Tibial artery (tissue), 4 donors: ENCODE data around the gene MICA.

Experiments
- DNase-seq, 2 donors: peaks; one replicate each; pipeline ENCODE4 v3.0.0-alpha.2; 2019
- H3K27ac ChIP-seq, 2 donors: fragments of 200-600 bp; sonication (generic) in 1 of 2; 1 replicate in 1 of 2; 2 replicates in 1 of 2; pipeline ENCODE4 v1.5.1; 2018 to 2019; ENCODE audit warnings: mild to moderate bottlenecking in 1 of 2
- H3K27me3 ChIP-seq, 2 donors: fragments of 200-600 bp; sonication (generic) in 1 of 2; one replicate each; pipeline versions ENCODE4 v1.5.1 to v1.6.0; 2016 to 2019
- H3K36me3 ChIP-seq, 3 donors: fragments of 200-600 bp; sonication (generic) in 2 of 3; one replicate each; pipeline ENCODE4 v1.5.1; 2016 to 2019; ENCODE audit warnings: mild to moderate bottlenecking in 2 of 3
- H3K4me1 ChIP-seq, 4 donors: fragments of 200-600 bp; sonication (generic) in 2 of 4; 1 replicate in 3 of 4; 2 replicates in 1 of 4; pipeline ENCODE4 v1.5.1; 2016 to 2019
- H3K4me3 ChIP-seq, 2 donors: fragments of 200-600 bp; sonication (generic) in 1 of 2; 1 replicate in 1 of 2; 2 replicates in 1 of 2; pipeline ENCODE4 v1.5.1; 2018 to 2019; ENCODE audit warnings: mild to moderate bottlenecking in 2 of 2
- H3K9me3 ChIP-seq, 3 donors: fragments of 200-600 bp; sonication (generic) in 1 of 3; one replicate each; pipeline ENCODE4 v1.5.1; 2016 to 2019
- intact Hi-C: fragments of 100-400 bp; cut with DNase I; formaldehyde crosslinking; loops from one replicate; pipeline ENCODE4 v1.15.0; 2023; ENCODE audit warnings: low total_unique reads
- TF ChIP-seq, protein P1 (sequence below), 2 experiments: fragments of 200-600 bp in 1 of 2; fragments of 450-650 bp in 1 of 2; IDR thresholded peaks; one replicate each; pipeline ENCODE4 v1.5.1; 2017 to 2019; ENCODE audit warnings: antibody characterized with exemption in 2 of 2, mild to moderate bottlenecking in 1 of 2, moderate library complexity in 1 of 2

Gene MICA

GRCh38 chr6:31375699-31376098, 27.7 kb upstream of the MICA start:
- H3K4me1 ChIP-seq: no peaks in the 10 kb centered on the region
- intact Hi-C loops: no loop called here
- H3K4me3 ChIP-seq: no peak overlapping the region
- no peaks in the 10 kb centered on the region for H3K36me3 ChIP-seq
- H3K27me3 ChIP-seq: peaks cover 0 to 39% of the 10 kb centered on the region in 2 donors
- H3K27ac ChIP-seq: no peak overlapping the region
- TF ChIP-seq, protein P1, sequence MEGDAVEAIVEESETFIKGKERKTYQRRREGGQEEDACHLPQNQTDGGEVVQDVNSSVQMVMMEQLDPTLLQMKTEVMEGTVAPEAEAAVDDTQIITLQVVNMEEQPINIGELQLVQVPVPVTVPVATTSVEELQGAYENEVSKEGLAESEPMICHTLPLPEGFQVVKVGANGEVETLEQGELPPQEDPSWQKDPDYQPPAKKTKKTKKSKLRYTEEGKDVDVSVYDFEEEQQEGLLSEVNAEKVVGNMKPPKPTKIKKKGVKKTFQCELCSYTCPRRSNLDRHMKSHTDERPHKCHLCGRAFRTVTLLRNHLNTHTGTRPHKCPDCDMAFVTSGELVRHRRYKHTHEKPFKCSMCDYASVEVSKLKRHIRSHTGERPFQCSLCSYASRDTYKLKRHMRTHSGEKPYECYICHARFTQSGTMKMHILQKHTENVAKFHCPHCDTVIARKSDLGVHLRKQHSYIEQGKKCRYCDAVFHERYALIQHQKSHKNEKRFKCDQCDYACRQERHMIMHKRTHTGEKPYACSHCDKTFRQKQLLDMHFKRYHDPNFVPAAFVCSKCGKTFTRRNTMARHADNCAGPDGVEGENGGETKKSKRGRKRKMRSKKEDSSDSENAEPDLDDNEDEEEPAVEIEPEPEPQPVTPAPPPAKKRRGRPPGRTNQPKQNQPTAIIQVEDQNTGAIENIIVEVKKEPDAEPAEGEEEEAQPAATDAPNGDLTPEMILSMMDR (IDR thresholded peaks at IDR 0.05): no peak
- peaks cover 0 to 7% (median 0%) of the 10 kb centered on the region in 3 donors for H3K9me3 ChIP-seq
- DNase-seq: no peak

GRCh38 chr6:31377029-31377428, 26.4 kb upstream of the MICA start:
- Histone ChIP-seq H3K36me3 (no peaks in the 10 kb centered on the region), H3K4me1 (no peaks in the 10 kb centered on the region), H3K9me3 (peaks cover 0 to 4% (median 0%) of the 10 kb centered on the region in 3 donors), H3K27ac (no peak overlapping the region), H3K4me3 (no peak overlapping the region), H3K27me3 (peaks cover 0 to 37% of the 10 kb centered on the region in 2 donors)
- intact Hi-C loops: no loop called here
- TF ChIP-seq, protein P1 (IDR thresholded peaks at IDR 0.05): no peak
- no peak for DNase-seq

GRCh38 chr6:31378062-31378720, 25.2 kb upstream of the MICA start:
- Histone ChIP-seq H3K9me3 (no peaks in the 10 kb centered on the region), H3K4me1 (no peaks in the 10 kb centered on the region), H3K27me3 (peaks cover 0 to 34% of the 10 kb centered on the region in 2 donors), H3K36me3 (no peaks in the 10 kb centered on the region), H3K27ac (no peak overlapping the region), H3K4me3 (no peak overlapping the region)
- no peak for DNase-seq
- TF ChIP-seq, protein P1 (IDR thresholded peaks at IDR 0.05): no peak
- intact Hi-C loops: no loop called here

DNA sequence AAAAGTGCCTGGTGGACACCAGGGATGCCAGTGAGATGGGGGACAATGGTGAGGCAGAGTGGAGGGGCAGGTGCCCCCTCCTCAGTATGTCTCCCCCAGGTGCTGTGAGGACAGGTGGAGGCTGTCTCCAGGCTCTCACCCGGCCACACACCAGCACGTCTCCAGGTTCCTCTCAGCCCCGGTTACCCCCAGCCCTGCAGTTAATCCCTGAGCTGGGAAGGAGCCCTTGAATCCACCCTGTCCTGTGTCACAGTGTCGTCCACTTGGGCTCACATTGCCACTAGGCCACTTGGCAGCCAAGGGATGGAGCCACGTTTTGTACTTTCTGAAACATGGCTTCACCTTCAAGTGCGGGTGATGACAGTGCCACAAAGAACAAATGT, 24.7 kb upstream of the MICA start:
- TF ChIP-seq, protein P1 (IDR thresholded peaks at IDR 0.05): no peak
- Histone ChIP-seq H3K36me3 (no peaks in the 10 kb centered on the region), H3K9me3 (no peaks in the 10 kb centered on the region), H3K27ac (no peak overlapping the region), H3K27me3 (peaks cover 0 to 34% of the 10 kb centered on the region in 2 donors), H3K4me3 (no peak overlapping the region), H3K4me1 (no peaks in the 10 kb centered on the region)
- no peak for DNase-seq
- intact Hi-C loops: no loop called here

GRCh38 chr6:31379850-31380249, 23.5 kb upstream of the MICA start:
- Histone ChIP-seq H3K9me3 (no peaks in the 10 kb centered on the region), H3K27me3 (peaks cover 0 to 33% of the 10 kb centered on the region in 2 donors), H3K4me1 (no peaks in the 10 kb centered on the region), H3K27ac (no peak overlapping the region), H3K36me3 (no peaks in the 10 kb centered on the region), H3K4me3 (no peak overlapping the region)
- intact Hi-C loops: no loop called here
- DNase-seq: no peak
- TF ChIP-seq, protein P1 (IDR thresholded peaks at IDR 0.05): no peak
